Frontal cortex (tissue), 1 donor: ENCODE data around the gene KRTAP10-12. TPM values are rescaled to one million over a fixed set of nuclear protein-coding genes. Genes with fewer than 3 reads are reported as not detected.

Source experiments
- small RNA-seq: library from RNA; depleted of rRNA; stranded (forward); fragments of <200 nt; gene quantifications from one replicate; pipeline ENCODE3, GENCODE V24; 2014
- total RNA-seq: library from RNA; depleted of rRNA; stranded (reverse); fragments of >200 nt; gene quantifications from one replicate; pipeline ENCODE4 v1.2.3, GENCODE V29; 2014

Gene KRTAP10-12
- total RNA-seq, 1 donor from 2014 or later: not detected

Small RNA genes within 50 kb of the gene (small RNA-seq; reads per million reads assigned to genes)
- gene KRTAP12-6P: not detected

Other genes with a start within 250 kb of the KRTAP10-12 start
- 3.7 TPM for gene LRRC3, start 241.7 kb upstream of the KRTAP10-12 start, total RNA-seq
- not detected for gene KRTAP10-1, start 157.0 kb upstream of the KRTAP10-12 start, total RNA-seq
- gene KRTAP10-2, start 145.7 kb upstream of the KRTAP10-12 start, total RNA-seq: not detected
- gene KRTAP10-3, start 138.4 kb upstream of the KRTAP10-12 start, total RNA-seq: not detected
- not detected for gene KRTAP10-4, start 123.4 kb upstream of the KRTAP10-12 start, total RNA-seq
- not detected for gene KRTAP10-5, start 116.6 kb upstream of the KRTAP10-12 start, total RNA-seq
- not detected for gene KRTAP10-6, start 104.7 kb upstream of the KRTAP10-12 start, total RNA-seq
- not detected for gene KRTAP10-7, start 96.6 kb upstream of the KRTAP10-12 start, total RNA-seq
- not detected for gene KRTAP10-8, start 85.1 kb upstream of the KRTAP10-12 start, total RNA-seq
- not detected for gene KRTAP10-9, start 70.1 kb upstream of the KRTAP10-12 start, total RNA-seq
- not detected for gene KRTAP10-10, start 59.8 kb upstream of the KRTAP10-12 start, total RNA-seq
- not detected for gene KRTAP10-11, start 50.8 kb upstream of the KRTAP10-12 start, total RNA-seq
- gene KRTAP12-4, start 42.5 kb upstream of the KRTAP10-12 start, total RNA-seq: not detected
- gene KRTAP12-3, start 39.2 kb upstream of the KRTAP10-12 start, total RNA-seq: not detected
- not detected for gene KRTAP12-2, start 30.2 kb upstream of the KRTAP10-12 start, total RNA-seq
- gene KRTAP12-1, start 15.0 kb upstream of the KRTAP10-12 start, total RNA-seq: not detected
- gene TSPEAR, start 14.4 kb downstream of the KRTAP10-12 start, total RNA-seq: not detected
- gene UBE2G2, start 104.6 kb downstream of the KRTAP10-12 start, total RNA-seq: 39.9 TPM
- gene SUMO3, start 120.9 kb downstream of the KRTAP10-12 start, total RNA-seq: 63.2 TPM
- 72.2 TPM for gene PTTG1IP, start 176.5 kb downstream of the KRTAP10-12 start, total RNA-seq
- gene ITGB2, start 223.7 kb downstream of the KRTAP10-12 start, total RNA-seq: 4.9 TPM
- 7.3 TPM for gene SLX9, start 242.9 kb downstream of the KRTAP10-12 start, total RNA-seq